Astrocyte (in vitro differentiated cells and primary cell): ENCODE measurements around the gene KRT77. TPM values are rescaled to one million over a fixed set of nuclear protein-coding genes. Genes with fewer than 3 reads are reported as not detected.

Source experiments
- DNase-seq: peaks from one replicate; pipeline ENCODE4 v3.0.0-alpha.2; 2010; ENCODE audit warnings: low read depth
- FAIRE-seq: peaks from 2 replicates; lab custom pipeline; 2011; peaks lifted over from hg19 to GRCh38; lab: Jason Lieb, UNC
- H2AFZ ChIP-seq: 2 replicates; pipeline ENCODE4 v1.6.0; 2012; ENCODE audit warnings: low read depth, low read length, inconsistent platforms
- H3K27ac ChIP-seq: 2 replicates; pipeline ENCODE4 v1.5.1; 2011; ENCODE audit warnings: low read depth, low read length, inconsistent platforms
- H3K27me3 ChIP-seq: 2 replicates; pipeline ENCODE4 v1.6.0; 2011; ENCODE audit warnings: low read length, inconsistent platforms; ENCODE audit not compliant: insufficient read depth
- H3K36me3 ChIP-seq: 2 replicates; pipeline ENCODE4 v1.5.1; 2011; ENCODE audit warnings: low read length, inconsistent platforms; ENCODE audit not compliant: insufficient read depth
- H3K4me1 ChIP-seq: 2 replicates; pipeline ENCODE4 v1.5.1; 2011; ENCODE audit warnings: low read length, inconsistent platforms; ENCODE audit not compliant: insufficient read depth
- H3K4me2 ChIP-seq: 2 replicates; pipeline ENCODE4 v1.6.0; 2012; ENCODE audit warnings: low read length, inconsistent platforms
- H3K4me3 ChIP-seq: 2 replicates; pipeline ENCODE4 v1.5.1; 2011; ENCODE audit warnings: low read depth, mild to moderate bottlenecking, low read length, inconsistent platforms; ENCODE audit not compliant: insufficient read depth
- H3K79me2 ChIP-seq: 2 replicates; pipeline ENCODE4 v1.6.0; 2012; ENCODE audit warnings: mild to moderate bottlenecking, low read length, inconsistent platforms; ENCODE audit not compliant: insufficient read depth
- H3K9ac ChIP-seq: 2 replicates; pipeline ENCODE4 v1.6.0; 2012; ENCODE audit warnings: mild to moderate bottlenecking, low read length, inconsistent platforms
- H3K9me3 ChIP-seq: 2 replicates; pipeline ENCODE4 v1.5.1; 2012; ENCODE audit warnings: low read depth, mild to moderate bottlenecking, low read length, inconsistent platforms; ENCODE audit not compliant: insufficient read depth
- H4K20me1 ChIP-seq: 2 replicates; pipeline ENCODE4 v1.6.0; 2012; ENCODE audit warnings: low read length, inconsistent platforms; ENCODE audit not compliant: insufficient read depth
- H3K27ac Mint-ChIP-seq: one replicate; pipeline ENCODE4 v1.8.0; 2021; ENCODE audit warnings: mild to moderate bottlenecking, mixed read lengths; ENCODE audit not compliant: unreplicated experiment
- H3K27me3 Mint-ChIP-seq: one replicate; pipeline ENCODE4 v1.8.0; 2021; ENCODE audit warnings: low read depth, mixed read lengths; ENCODE audit not compliant: unreplicated experiment
- H3K36me3 Mint-ChIP-seq: one replicate; pipeline ENCODE4 v1.8.0; 2021; ENCODE audit warnings: low read depth, mixed read lengths; ENCODE audit not compliant: unreplicated experiment
- H3K4me1 Mint-ChIP-seq: one replicate; pipeline ENCODE4 v1.8.0; 2021; ENCODE audit warnings: low read depth, mixed read lengths; ENCODE audit not compliant: unreplicated experiment
- H3K4me3 Mint-ChIP-seq: one replicate; pipeline ENCODE4 v1.8.0; 2021; ENCODE audit warnings: mild to moderate bottlenecking, moderate library complexity, mixed read lengths; ENCODE audit not compliant: unreplicated experiment
- H3K9me3 Mint-ChIP-seq: one replicate; pipeline ENCODE4 v1.8.0; 2021; ENCODE audit warnings: mild to moderate bottlenecking, mixed read lengths; ENCODE audit not compliant: unreplicated experiment
- EZH2 ChIP-seq: IDR thresholded peaks from 2 replicates; pipeline ENCODE4 v1.6.1; 2012; ENCODE audit warnings: mild to moderate bottlenecking, low read length, inconsistent platforms; ENCODE audit not compliant: insufficient read depth
- total RNA-seq: library from RNA; stranded (reverse); gene quantifications from 2 replicates; pipeline ENCODE4 v1.2.1, GENCODE V29; 2021
- TF ChIP-seq, protein P1 (sequence below): IDR thresholded peaks from 2 replicates; pipeline ENCODE4 v1.5.1; 2011; ENCODE audit warnings: low read depth, mild to moderate bottlenecking, inconsistent platforms, low read length, moderate library complexity; ENCODE audit not compliant: insufficient read depth

The KRT77 gene
- total RNA-seq, 1 donor from 2014 or later: not detected

DNA sequence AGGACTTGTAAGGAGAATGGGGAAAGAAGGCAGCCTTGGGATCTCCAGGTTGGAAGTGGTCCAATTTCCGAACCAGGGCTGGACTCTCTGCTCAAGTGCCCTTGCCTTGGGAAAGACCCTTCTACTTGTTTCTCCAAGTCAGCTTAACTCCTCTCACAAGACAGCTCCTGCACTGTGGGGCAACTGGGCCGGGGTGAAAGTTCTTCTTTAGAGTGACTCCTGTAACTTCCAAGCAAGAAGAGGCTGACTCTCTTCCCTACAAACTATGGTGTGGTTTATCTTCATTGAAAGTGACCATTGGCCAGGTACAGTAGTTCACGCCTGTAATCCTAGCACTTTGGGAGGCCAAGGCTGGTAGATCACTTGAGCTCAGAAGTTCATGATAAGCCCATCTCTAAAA is 36.9 kb downstream of the KRT77 start:
- Mint-ChIP-seq H3K4me3 (no peak overlapping the region), H3K4me1 (no peaks in the 10 kb centered on the region)
- DNase-seq: no peak

DNA sequence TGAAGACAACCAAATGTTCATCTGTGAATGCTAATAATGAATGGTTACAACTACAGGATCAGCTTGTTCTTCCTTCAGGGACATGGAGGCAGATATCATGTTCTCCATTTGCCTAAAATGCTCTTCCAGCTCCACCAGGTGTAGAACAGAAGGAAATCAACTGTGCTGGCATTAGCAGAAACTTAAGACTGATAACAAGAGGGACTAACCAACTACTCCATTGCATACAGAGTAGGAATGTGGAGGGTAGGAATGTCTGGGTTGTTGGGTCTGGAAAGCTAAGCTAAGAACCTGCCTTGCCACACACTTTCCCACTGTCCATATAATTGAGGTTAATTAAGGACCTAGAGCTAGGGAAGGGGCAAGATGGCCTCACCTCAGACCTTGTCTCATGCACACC is 39.9 kb downstream of the KRT77 start:
- Mint-ChIP-seq H3K27ac (no peak overlapping the region), H3K36me3 (no peaks in the 10 kb centered on the region), H3K4me1 (no peaks in the 10 kb centered on the region), H3K27me3 (peaks cover 79% of the 10 kb centered on the region), H3K9me3 (peaks cover 1% of the 10 kb centered on the region), H3K4me3 (no peak overlapping the region)
- H4K20me1 ChIP-seq: no peaks in the 10 kb centered on the region
- H3K9me3 ChIP-seq: no peaks in the 10 kb centered on the region
- DNase-seq: no peak
- FAIRE-seq: no peak
- no peak overlapping the region for H3K27ac ChIP-seq
- H2AFZ ChIP-seq: no peak overlapping the region
- TF ChIP-seq, protein P1, sequence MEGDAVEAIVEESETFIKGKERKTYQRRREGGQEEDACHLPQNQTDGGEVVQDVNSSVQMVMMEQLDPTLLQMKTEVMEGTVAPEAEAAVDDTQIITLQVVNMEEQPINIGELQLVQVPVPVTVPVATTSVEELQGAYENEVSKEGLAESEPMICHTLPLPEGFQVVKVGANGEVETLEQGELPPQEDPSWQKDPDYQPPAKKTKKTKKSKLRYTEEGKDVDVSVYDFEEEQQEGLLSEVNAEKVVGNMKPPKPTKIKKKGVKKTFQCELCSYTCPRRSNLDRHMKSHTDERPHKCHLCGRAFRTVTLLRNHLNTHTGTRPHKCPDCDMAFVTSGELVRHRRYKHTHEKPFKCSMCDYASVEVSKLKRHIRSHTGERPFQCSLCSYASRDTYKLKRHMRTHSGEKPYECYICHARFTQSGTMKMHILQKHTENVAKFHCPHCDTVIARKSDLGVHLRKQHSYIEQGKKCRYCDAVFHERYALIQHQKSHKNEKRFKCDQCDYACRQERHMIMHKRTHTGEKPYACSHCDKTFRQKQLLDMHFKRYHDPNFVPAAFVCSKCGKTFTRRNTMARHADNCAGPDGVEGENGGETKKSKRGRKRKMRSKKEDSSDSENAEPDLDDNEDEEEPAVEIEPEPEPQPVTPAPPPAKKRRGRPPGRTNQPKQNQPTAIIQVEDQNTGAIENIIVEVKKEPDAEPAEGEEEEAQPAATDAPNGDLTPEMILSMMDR: no peak
- no peak overlapping the region for H3K4me3 ChIP-seq
- H3K4me1 ChIP-seq: no peaks in the 10 kb centered on the region
- H3K27me3 ChIP-seq: peaks cover 17% of the 10 kb centered on the region
- H3K79me2 ChIP-seq: no peaks in the 10 kb centered on the region
- no peak overlapping the region for H3K4me2 ChIP-seq
- H3K36me3 ChIP-seq: no peaks in the 10 kb centered on the region
- H3K9ac ChIP-seq: no peak overlapping the region

More for the DNA sequence above, 36.9 kb downstream of the KRT77 start:
- Histone ChIP-seq H3K4me1 (no peaks in the 10 kb centered on the region), H4K20me1 (no peaks in the 10 kb centered on the region), H3K9me3 (no peaks in the 10 kb centered on the region), H3K9ac (no peak overlapping the region), H3K79me2 (no peaks in the 10 kb centered on the region), H3K4me3 (no peak overlapping the region), H3K36me3 (no peaks in the 10 kb centered on the region), H2AFZ (no peak overlapping the region), H3K27me3 (peaks cover 25% of the 10 kb centered on the region), H3K27ac (no peak overlapping the region), H3K4me2 (no peak overlapping the region)
- peaks cover 57% of the 10 kb centered on the region for H3K27me3 Mint-ChIP-seq
- FAIRE-seq: no peak
- no peak for TF ChIP-seq EZH2
- TF ChIP-seq, protein P1: no peak
- peaks cover 1% of the 10 kb centered on the region for H3K9me3 Mint-ChIP-seq
- H3K36me3 Mint-ChIP-seq: no peaks in the 10 kb centered on the region
- H3K27ac Mint-ChIP-seq: no peak overlapping the region

DNA sequence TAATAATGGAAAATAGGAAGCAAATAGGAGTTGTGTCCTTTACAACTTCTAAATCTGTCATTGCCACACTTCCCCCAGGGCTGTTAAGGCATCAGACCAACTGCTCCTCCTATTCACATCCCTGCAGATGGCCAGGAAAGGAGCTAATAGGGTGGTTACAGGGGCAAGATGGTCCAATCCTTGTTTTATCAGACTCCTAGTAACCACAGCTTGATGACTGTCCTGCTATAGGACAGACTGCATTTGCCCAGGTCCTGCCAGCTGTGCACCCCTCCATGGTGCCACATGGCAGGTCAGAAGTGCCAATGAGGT is 40.5 kb downstream of the KRT77 start:
- Histone ChIP-seq H3K4me3 (no peak overlapping the region), H3K9ac (no peak overlapping the region), H3K79me2 (no peaks in the 10 kb centered on the region), H3K9me3 (no peaks in the 10 kb centered on the region), H3K27me3 (peaks cover 21% of the 10 kb centered on the region), H3K36me3 (no peaks in the 10 kb centered on the region), H3K27ac (no peak overlapping the region), H3K4me1 (no peaks in the 10 kb centered on the region), H2AFZ (no peak overlapping the region), H4K20me1 (no peaks in the 10 kb centered on the region), H3K4me2 (no peak overlapping the region)
- Mint-ChIP-seq H3K36me3 (no peaks in the 10 kb centered on the region), H3K4me1 (no peaks in the 10 kb centered on the region), H3K27me3 (peaks cover 82% of the 10 kb centered on the region), H3K9me3 (peaks cover 1% of the 10 kb centered on the region), H3K27ac (no peak overlapping the region), H3K4me3 (no peak overlapping the region)
- DNase-seq (no peak), FAIRE-seq (no peak)
- no peak for TF ChIP-seq EZH2
